Stimulated activated CD8-positive, alpha-beta memory T cell treated with anti-CD3 and anti-CD28 coated beads, Interleukin-7, amount 100 ng/mL, for 48 hours (primary cell): Measurements from ENCODE around the gene NPL.

Source experiments
- DNase-seq, 2 donors: peaks; one replicate each; pipeline ENCODE4 v3.0.0-alpha.2; 2020; ENCODE audit warnings: low read depth in 1 of 2; ENCODE audit errors: extremely low read depth in 1 of 2

The NPL gene

DNA sequence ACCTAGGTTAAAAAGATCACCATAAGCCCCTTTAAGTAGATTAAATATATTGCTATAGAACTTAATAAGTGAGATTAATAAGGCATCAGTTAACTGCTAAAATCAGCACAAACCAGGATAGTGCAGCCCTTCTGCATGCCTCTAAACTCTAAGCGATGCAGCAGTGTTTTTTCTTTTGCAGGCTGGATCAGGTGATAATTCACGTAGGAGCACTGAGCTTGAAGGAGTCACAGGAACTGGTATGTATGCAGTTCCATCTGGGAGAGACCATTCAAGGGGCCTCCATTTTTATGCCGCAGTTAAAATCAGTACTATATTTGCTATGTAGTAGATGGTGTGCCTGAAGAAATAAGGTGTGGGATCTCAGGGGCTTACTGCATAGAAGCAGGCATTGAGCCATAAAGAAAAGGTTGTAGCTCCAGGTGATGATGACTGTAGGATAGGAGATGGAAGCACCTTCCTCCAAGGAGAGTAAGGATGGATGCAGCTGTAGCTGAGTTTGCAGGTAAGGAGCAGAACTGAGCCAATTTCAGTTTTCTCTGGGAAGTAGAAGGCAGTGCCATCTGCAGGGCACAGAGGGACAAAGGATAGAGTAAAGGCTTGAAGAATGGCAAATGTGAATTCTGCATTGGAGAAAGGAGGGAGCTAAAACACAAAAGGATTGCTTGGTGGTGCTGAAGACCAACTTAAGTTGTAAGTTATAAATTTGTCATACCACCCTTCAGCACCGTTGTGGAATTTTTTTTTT, 22.6 kb downstream of the NPL start:
- DNase-seq: no peak

- DNase-seq: no peak
Observed at GRCh38 chr1:182816863-182817262, 27.3 kb downstream of the NPL start.

DNA sequence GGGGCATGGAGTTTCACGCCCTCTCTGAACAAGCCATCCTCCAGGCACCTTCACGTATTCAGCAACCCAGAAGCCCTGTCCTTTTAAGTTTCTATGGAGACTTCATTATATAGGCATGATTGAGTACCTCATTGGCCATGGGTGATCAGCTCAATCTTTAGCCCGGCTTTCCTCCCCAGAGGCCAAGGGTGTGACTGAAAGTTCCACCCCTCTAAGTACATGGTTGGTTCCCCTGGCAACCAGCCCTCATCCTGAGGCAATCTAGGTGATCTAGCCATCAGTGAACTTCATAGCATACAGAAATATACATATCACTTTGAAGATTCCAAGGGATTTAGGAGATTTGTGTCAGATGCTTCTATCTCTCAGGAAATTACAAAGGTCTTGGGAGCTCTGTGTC, 28.2 kb downstream of the NPL start:
- no peak for DNase-seq

DNA sequence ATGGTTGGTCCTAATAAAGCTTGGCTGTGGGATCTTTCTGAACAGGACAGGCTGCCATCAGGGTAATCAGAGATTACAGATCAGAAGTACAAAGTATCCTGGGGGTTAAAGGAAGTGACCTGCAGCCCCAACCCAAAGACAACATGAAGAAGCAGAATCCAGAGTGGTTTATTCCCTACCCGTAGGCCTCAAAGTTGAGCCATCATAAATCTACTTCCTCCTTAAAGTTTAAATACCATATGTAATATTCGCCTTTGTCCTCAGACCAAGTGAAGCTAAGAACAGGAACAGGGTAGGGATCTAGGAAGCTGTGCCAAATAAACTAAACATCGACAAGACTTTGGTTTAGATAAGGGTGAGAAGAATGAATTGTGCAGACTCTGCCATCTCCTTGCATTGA, 33.6 kb downstream of the NPL start:
- no peak for DNase-seq

GRCh38 chr1:182826892-182827291, 37.3 kb downstream of the NPL start:
- no peak for DNase-seq

DNA sequence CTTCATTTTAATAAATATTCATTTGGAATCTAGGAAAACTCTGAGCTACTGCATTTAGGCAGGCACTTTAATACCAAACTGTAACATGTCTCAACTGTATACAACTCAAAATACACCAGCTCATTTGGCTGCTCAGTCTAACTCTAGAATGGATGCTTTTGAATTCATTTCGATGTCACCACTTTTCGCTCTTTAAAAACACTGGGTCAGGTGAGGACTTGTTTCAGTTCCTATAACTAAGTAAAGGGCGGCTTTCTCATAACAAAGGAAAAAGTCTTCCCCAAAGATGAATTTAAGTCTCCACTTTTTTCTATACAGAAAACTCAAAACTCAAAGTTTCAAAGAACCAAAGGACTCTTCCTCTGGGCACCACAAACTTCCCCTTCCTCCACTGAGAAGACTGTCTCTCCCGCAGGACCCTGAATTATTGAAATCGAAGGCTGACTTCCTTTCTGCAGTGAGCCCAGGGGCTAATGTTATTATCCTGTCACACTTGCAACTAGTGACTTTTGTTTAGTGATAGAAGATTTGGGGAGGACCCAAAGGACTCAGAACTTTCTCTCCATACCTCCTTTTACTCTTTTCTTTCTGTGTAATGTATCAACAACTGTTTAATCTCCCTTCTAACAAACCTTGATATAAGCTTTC, 39.8 kb downstream of the NPL start:
- DNase-seq: no peak

DNA sequence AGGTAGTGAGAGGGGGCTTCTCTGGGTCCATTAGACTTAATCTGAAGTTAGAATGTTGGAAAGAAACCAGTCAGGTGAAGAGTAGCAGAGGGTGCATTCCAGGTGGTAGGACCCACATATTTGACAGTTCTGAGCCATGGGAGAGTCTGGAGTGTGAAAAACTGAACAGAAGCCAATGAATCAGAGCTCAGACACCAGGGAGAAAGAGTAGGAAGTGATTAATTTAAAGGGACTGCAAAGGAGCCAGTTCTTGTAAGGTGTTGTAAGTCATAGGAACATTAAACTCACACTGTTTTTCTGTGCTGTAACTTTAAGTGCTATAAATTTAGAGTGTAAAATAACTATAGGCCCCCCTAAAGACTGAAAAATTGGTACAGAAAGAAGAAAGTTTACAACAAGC, 43.7 kb downstream of the NPL start:
- DNase-seq: no peak

- DNase-seq: no peak
Observed at GRCh38 chr1:182834326-182834725, 44.8 kb downstream of the NPL start.

DNA sequence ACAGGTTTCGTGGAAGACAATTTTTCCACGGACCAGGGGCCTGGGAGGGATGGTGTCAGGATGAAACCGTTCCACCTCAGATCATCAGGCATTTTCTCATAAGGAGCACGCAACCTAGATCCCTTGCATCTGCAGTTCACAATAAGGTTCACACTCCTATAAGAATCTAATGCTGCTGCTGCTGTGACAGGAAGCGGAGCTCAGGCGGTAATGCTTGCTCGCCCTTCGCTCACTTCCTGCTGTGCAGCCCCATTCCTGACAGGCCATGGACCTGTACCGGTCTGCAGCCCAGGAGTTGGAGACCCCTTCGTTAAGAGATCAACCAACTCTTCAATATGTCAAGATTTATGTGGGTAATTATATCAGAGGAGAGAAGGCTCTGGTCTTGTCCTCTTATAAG, 46.2 kb downstream of the NPL start:
- DNase-seq: no peak

- peak; percentile 82 to 88 for DNase-seq
Observed at GRCh38 chr1:182839209-182840066, 49.9 kb downstream of the NPL start, which contains the start of gene DHX9. Gene DHX9, plus strand, starts transcription at chr1:182839347. Its CDS starts 3,220 bp downstream, at chr1:182842567.

DNA sequence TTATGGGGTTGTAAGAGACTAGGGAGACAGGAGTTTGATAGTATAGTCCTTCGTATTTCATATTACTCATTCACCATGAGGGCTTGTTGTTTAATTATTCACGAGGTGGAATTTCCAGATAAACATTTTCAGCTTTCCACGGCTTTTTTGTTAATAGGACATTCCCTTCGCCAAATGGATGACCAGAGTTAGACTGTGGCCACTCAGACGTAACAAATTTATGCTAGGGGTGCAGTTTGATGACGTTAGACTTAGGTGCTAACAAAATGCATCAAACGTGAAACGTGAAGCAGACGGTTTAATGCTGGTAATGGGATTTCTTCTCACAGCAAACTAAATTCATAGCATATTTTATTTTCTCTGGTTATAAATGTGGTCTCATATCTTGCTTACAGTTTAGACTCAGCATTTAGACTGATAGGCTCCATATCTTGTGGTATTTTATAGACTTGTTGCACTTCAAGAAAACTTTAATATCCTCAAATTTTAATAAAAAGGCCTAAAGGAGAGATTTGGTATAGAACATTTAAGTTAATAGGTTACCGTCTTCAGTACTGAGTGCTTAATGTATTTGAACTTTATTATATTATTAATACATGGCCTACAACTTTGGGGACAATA, 51.9 kb downstream of the NPL start:
- no peak for DNase-seq

DNA sequence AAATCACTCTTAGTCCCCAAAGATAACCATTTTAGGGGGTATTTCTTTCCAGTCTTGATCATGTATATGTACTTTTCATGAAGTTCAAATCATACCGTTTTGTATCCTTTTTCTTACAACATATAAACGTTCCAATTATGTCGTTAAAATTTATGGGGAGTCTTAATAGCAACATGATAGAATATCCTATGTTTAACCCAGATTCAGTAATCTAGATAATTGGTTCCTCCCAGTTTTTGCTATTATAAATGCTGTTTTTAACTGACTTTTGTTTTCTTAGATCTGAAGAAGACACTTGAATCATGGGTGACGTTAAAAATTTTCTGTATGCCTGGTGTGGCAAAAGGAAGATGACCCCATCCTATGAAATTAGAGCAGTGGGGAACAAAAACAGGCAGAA, 52.7 kb downstream of the NPL start:
- no peak for DNase-seq

DNA sequence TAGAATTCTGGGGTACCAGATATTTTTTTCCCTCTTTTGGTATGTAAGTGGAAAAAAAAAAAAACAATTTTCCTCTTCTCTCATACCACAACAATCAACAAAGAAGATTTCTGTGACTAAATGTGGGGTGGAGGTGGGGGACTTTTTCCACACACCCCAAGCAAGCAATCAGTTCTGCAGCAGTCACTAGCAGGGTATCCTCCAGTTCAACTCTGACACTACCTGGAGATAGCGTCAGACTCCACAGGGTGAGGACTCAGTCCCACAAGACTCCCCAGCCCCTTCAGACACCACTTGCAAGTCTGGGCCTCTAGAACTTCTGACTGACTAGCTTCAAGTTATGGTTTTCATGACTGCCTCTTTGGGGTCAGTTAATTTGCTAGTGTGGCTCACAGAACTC, 55.8 kb downstream of the NPL start:
- DNase-seq: no peak

DNA sequence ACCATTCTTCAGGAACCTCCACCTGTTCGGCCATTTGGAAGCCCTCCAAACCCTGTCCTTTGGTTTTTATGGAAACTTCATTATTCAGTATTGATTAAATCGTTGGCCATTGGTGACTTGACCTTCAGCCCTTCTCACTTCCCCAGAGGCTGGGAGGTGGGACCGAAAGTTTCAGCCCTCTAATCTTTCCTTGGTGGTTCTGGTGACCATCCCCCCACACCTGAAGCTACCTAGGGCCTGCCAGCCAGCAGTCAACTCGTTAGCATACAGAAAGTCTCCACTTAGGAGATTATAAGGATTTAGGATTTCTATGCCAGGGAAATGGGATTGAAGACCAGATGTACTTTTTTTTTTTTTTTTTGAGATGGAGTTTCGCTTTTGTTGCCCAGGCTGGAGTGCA, 56.3 kb downstream of the NPL start:
- no peak for DNase-seq

DNA sequence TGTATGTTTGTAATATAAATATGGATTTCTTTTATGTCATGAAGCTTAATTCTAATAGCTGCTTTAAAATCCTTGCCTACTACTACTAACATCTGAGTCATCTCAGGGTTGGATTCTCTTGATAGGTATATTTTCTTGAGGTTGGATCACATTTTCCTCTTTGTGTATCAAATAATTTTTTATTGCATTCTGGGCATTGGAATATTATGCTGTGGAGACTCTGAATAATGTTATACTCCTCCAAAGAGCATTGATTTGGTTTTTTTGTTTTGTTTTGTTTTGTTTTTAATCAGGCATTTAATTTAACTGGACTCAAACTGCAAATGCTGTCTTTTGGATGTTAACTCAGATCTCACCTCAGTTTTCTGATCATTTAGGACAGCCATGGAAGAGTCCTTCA, 57.5 kb downstream of the NPL start:
- no peak for DNase-seq

DNA sequence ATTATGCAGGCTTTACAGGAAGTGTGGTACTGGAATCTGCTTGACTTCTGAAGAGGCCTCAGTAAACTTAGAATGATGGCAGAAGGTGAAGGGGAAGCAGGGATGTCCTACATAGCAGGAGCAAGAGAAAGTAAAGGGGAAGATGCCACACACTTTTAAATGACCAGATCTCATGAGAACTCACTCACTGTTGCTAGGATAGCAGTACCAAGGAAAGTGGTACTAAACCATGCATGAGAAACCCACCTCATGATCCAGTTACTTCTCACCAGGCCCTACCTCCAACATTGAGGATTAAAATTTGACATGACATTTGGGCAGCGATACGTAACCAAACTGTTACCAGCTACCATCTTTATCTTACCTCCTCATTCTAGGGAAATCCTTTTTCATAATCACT, 59.2 kb downstream of the NPL start:
- no peak for DNase-seq

DNA sequence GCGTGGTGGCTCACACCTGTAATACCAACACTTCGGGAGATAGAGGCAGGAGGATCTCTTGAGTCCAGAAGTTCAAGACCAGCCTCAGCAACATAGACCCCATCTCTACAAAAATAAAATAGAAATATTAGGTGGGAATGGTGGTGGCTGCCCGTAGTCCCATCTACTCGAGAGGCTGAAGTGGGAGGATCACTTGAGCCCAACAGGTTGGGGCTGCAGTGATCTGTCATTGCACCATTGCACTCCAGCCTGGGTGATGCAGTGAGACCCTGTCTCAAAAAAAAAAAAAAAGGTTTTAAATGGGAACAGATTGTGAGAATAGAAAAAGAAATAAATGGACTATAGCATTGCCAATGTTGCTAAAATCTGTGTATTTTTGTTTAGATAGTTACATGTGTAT, 60.7 kb downstream of the NPL start:
- no peak for DNase-seq

DNA sequence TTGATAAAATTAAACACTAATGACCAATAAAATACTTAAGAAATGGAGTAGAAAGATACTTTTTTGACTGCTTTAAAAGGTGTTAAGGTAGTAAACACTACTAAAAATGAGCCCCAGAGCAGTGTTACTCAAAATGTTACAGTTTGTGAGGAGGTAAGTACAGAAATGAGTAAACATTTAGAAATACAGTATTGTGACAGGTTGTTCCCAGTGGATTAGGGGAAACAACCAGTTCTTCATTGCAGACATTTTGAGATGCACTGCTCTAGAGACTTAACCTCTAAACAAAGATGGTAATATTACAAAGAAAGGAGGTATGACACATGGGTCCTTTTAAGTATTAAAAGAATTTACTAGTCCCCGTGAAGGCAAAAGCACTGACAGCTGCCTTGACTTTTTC, 62.3 kb downstream of the NPL start:
- no peak for DNase-seq

GRCh38 chr1:182855911-182856310, 66.3 kb downstream of the NPL start:
- DNase-seq: no peak

- no peak for DNase-seq
Observed at GRCh38 chr1:182857212-182857611, 67.6 kb downstream of the NPL start.

GRCh38 chr1:182860658-182861057, 71.1 kb downstream of the NPL start:
- DNase-seq: no peak
